ENCODE measurements around the gene NFIL3. TPM values are rescaled to one million over a fixed set of nuclear protein-coding genes. Genes with fewer than 3 reads are reported as not detected.

Gene NFIL3
- total RNA-seq, 4 donors from 2014 or later: 15.8 to 26.4 (median 22.2) TPM

GRCh38 chr9:91429501-91429900 lies 5.9 kb upstream of the NFIL3 start:
- no peak overlapping the region for H3K27ac ChIP-seq
- peaks cover 3 to 23% (median 10%) of the 10 kb centered on the region in 4 donors for H3K4me1 ChIP-seq
- 86% methylated on average over 4 to 8 of the region's 8 CpGs for WGBS, 2 donors (ENCODE audit: low coverage in 1 of 2)
- no peak for DNase-seq
- intact Hi-C loops (cut with DNase I; ENCODE audit: low total_unique reads): loop anchor here (5.0 kb wide), 1 partner anchor 392 kb away; no protein-coding TSS in a partner anchor
- no peaks in the 10 kb centered on the region for H3K9me3 ChIP-seq
- no peaks in the 10 kb centered on the region for H3K36me3 ChIP-seq
- no peaks in the 10 kb centered on the region for H3K27me3 ChIP-seq
- no peak for TF ChIP-seq CTCF (IDR thresholded peaks at IDR 0.05)
- TF ChIP-seq POLR2AphosphoS5 (IDR thresholded peaks at IDR 0.05): no peak
- TF ChIP-seq EP300 (IDR thresholded peaks at IDR 0.05; ENCODE audit: low read depth): no peak
- no peak for TF ChIP-seq POLR2A (IDR thresholded peaks at IDR 0.05)
- H3K4me3 ChIP-seq: no peak overlapping the region
- in situ Hi-C loops (cut with MboI; ENCODE audit: low pct_ligation_motif_present in 1 of 4, low pct_unique_long_range_greater_than_20kb in 1 of 4, low sequenced_read_pairs in 3 of 4): loop anchor here (5.0 to 25.0 kb wide), 7 partner anchors 65 to 517 kb away; partner anchors contain the start of gene AUH (in 1 of the 4)

GRCh38 chr9:91428927-91429351 lies 5.3 kb upstream of the NFIL3 start:
- H3K4me3 ChIP-seq: no peak overlapping the region
- H3K27ac ChIP-seq: no peak overlapping the region
- H3K27me3 ChIP-seq: no peaks in the 10 kb centered on the region
- DNase-seq: no peak
- H3K9me3 ChIP-seq: no peaks in the 10 kb centered on the region
- peaks cover 3 to 23% (median 10%) of the 10 kb centered on the region in 4 donors for H3K4me1 ChIP-seq
- H3K36me3 ChIP-seq: no peaks in the 10 kb centered on the region
- 75 to 77% methylated on average over 3 to 5 of the region's 5 CpGs for WGBS, 2 donors (ENCODE audit: low coverage in 1 of 2)
- no peak for TF ChIP-seq CTCF (IDR thresholded peaks at IDR 0.05)
- TF ChIP-seq POLR2A (IDR thresholded peaks at IDR 0.05): no peak
- TF ChIP-seq POLR2AphosphoS5 (IDR thresholded peaks at IDR 0.05): peak in 1 of 3 donors; percentile 3
- TF ChIP-seq EP300 (IDR thresholded peaks at IDR 0.05; ENCODE audit: low read depth): no peak
- in situ Hi-C loops (cut with MboI; ENCODE audit: low pct_ligation_motif_present in 1 of 4, low pct_unique_long_range_greater_than_20kb in 1 of 4, low sequenced_read_pairs in 3 of 4) (loop anchor here (5.0 to 25.0 kb wide), 7 partner anchors 64 to 517 kb away; partner anchors contain the start of gene AUH (in 1 of the 4)), intact Hi-C loops (cut with DNase I; ENCODE audit: low total_unique reads) (loop anchor here (5.0 kb wide), 1 partner anchor 392 kb away; no protein-coding TSS in a partner anchor)

- in situ Hi-C loops (cut with MboI; ENCODE audit: low pct_ligation_motif_present in 1 of 4, low pct_unique_long_range_greater_than_20kb in 1 of 4, low sequenced_read_pairs in 3 of 4): loop anchor here (5.0 to 25.0 kb wide), 7 partner anchors 64 to 516 kb away; partner anchors contain the start of gene AUH (in 1 of the 4)
- Histone ChIP-seq H3K4me1 (peaks cover 1 to 22% (median 9%) of the 10 kb centered on the region in 4 donors), H3K27ac (peak overlapping the region in 1 of 4 donors; percentile 21), H3K4me3 (no peak overlapping the region), H3K9me3 (no peaks in the 10 kb centered on the region), H3K27me3 (no peaks in the 10 kb centered on the region), H3K36me3 (no peaks in the 10 kb centered on the region)
- intact Hi-C loops (cut with DNase I; ENCODE audit: low total_unique reads): loop anchor here (5.0 kb wide), 1 partner anchor 391 kb away; no protein-coding TSS in a partner anchor
- 74 to 75% methylated on average over 2 of the region's 2 CpGs for WGBS, 2 donors (ENCODE audit: low coverage in 1 of 2)
- no peak for TF ChIP-seq EP300 (IDR thresholded peaks at IDR 0.05; ENCODE audit: low read depth)
- TF ChIP-seq POLR2AphosphoS5 (IDR thresholded peaks at IDR 0.05): no peak
- no peak for TF ChIP-seq POLR2A (IDR thresholded peaks at IDR 0.05)
- TF ChIP-seq CTCF (IDR thresholded peaks at IDR 0.05): no peak
- no peak for DNase-seq
Measured at GRCh38 chr9:91428436-91428835, 4.8 kb upstream of the NFIL3 start.

GRCh38 chr9:91427873-91428272 lies 4.2 kb upstream of the NFIL3 start:
- DNase-seq: no peak
- Histone ChIP-seq H3K27ac (no peak overlapping the region), H3K9me3 (no peaks in the 10 kb centered on the region), H3K36me3 (no peaks in the 10 kb centered on the region), H3K4me1 (peaks cover 0 to 16% (median 7%) of the 10 kb centered on the region in 4 donors), H3K27me3 (no peaks in the 10 kb centered on the region), H3K4me3 (no peak overlapping the region)
- in situ Hi-C loops (cut with MboI; ENCODE audit: low pct_ligation_motif_present in 1 of 4, low pct_unique_long_range_greater_than_20kb in 1 of 4, low sequenced_read_pairs in 3 of 4) (loop anchor here (5.0 to 25.0 kb wide), 7 partner anchors 63 to 516 kb away; partner anchors contain the start of gene AUH (in 1 of the 4)), intact Hi-C loops (cut with DNase I; ENCODE audit: low total_unique reads) (loop anchor here (5.0 kb wide), 1 partner anchor 391 kb away; no protein-coding TSS in a partner anchor)
- 52 to 54% methylated on average over 2 of the region's 2 CpGs for WGBS, 2 donors (ENCODE audit: low coverage in 1 of 2)
- TF ChIP-seq CTCF (IDR thresholded peaks at IDR 0.05) (no peak), EP300 (IDR thresholded peaks at IDR 0.05; ENCODE audit: low read depth) (no peak), POLR2A (IDR thresholded peaks at IDR 0.05) (no peak), POLR2AphosphoS5 (IDR thresholded peaks at IDR 0.05) (no peak)
